Measurements from ENCODE around the gene IGSF11. TPM values are rescaled to one million over a fixed set of nuclear protein-coding genes. Genes with fewer than 3 reads are reported as not detected.

Gene IGSF11
- total RNA-seq, 1 donor from 2014 or later: 0.39 TPM

GRCh38 chr3:118889691-118890090 is 145.0 kb downstream of the IGSF11 start:
- H3K4me3 ChIP-seq (ENCODE audit: insufficient read depth, low read depth, low read length): no peak overlapping the region
- H3K79me2 ChIP-seq (ENCODE audit: insufficient read depth, low read length): no peaks in the 10 kb centered on the region
- H3K36me3 ChIP-seq (ENCODE audit: insufficient read depth, low read length): no peaks in the 10 kb centered on the region
- TF ChIP-seq EZH2 (IDR thresholded peaks at IDR 0.05; ENCODE audit: insufficient read depth, low read length) (no peak), CTCF (IDR thresholded peaks at IDR 0.05; ENCODE audit: insufficient read depth, low read depth, low read length) (no peak)
- FAIRE-seq (no peak), DNase-seq (ENCODE audit: low read depth) (no peak)
- H3K27me3 ChIP-seq (ENCODE audit: insufficient read depth, low read length): no peaks in the 10 kb centered on the region
- no peaks in the 10 kb centered on the region for H3K36me3 Mint-ChIP-seq (ENCODE audit: low read depth, unreplicated experiment)
- H3K9ac ChIP-seq (ENCODE audit: low read length): no peak overlapping the region
- H3K27ac ChIP-seq (ENCODE audit: low read depth, low read length): no peak overlapping the region
- H3K27ac Mint-ChIP-seq (ENCODE audit: unreplicated experiment): no peak overlapping the region
- no peaks in the 10 kb centered on the region for H3K4me1 Mint-ChIP-seq (ENCODE audit: low read depth, unreplicated experiment)
- no peaks in the 10 kb centered on the region for H3K9me3 ChIP-seq (ENCODE audit: insufficient read depth, low read depth, low read length)
- no peaks in the 10 kb centered on the region for H3K27me3 Mint-ChIP-seq (ENCODE audit: low read depth, unreplicated experiment)
- no peak overlapping the region for H2AFZ ChIP-seq (ENCODE audit: low read depth, low read length)
- no peak overlapping the region for H3K4me3 Mint-ChIP-seq (ENCODE audit: unreplicated experiment)
- no peaks in the 10 kb centered on the region for H3K9me3 Mint-ChIP-seq (ENCODE audit: unreplicated experiment)
- H3K4me1 ChIP-seq (ENCODE audit: insufficient read depth, low read length): no peaks in the 10 kb centered on the region
- H4K20me1 ChIP-seq (ENCODE audit: insufficient read depth, low read length): no peaks in the 10 kb centered on the region
- no peak overlapping the region for H3K4me2 ChIP-seq (ENCODE audit: low read length)

- Histone ChIP-seq H3K9ac (ENCODE audit: low read length) (no peak overlapping the region), H3K36me3 (ENCODE audit: insufficient read depth, low read length) (no peaks in the 10 kb centered on the region), H4K20me1 (ENCODE audit: insufficient read depth, low read length) (no peaks in the 10 kb centered on the region), H3K4me2 (ENCODE audit: low read length) (no peak overlapping the region), H3K79me2 (ENCODE audit: insufficient read depth, low read length) (no peaks in the 10 kb centered on the region), H3K9me3 (ENCODE audit: insufficient read depth, low read depth, low read length) (no peaks in the 10 kb centered on the region), H3K27ac (ENCODE audit: low read depth, low read length) (no peak overlapping the region), H3K4me1 (ENCODE audit: insufficient read depth, low read length) (no peaks in the 10 kb centered on the region), H3K27me3 (ENCODE audit: insufficient read depth, low read length) (no peaks in the 10 kb centered on the region), H2AFZ (ENCODE audit: low read depth, low read length) (no peak overlapping the region), H3K4me3 (ENCODE audit: insufficient read depth, low read depth, low read length) (no peak overlapping the region)
- H3K4me1 Mint-ChIP-seq (ENCODE audit: low read depth, unreplicated experiment): no peaks in the 10 kb centered on the region
- TF ChIP-seq EZH2 (IDR thresholded peaks at IDR 0.05; ENCODE audit: insufficient read depth, low read length) (no peak), CTCF (IDR thresholded peaks at IDR 0.05; ENCODE audit: insufficient read depth, low read depth, low read length) (no peak)
- FAIRE-seq (no peak), DNase-seq (ENCODE audit: low read depth) (no peak)
- no peak overlapping the region for H3K4me3 Mint-ChIP-seq (ENCODE audit: unreplicated experiment)
- no peaks in the 10 kb centered on the region for H3K9me3 Mint-ChIP-seq (ENCODE audit: unreplicated experiment)
- no peaks in the 10 kb centered on the region for H3K36me3 Mint-ChIP-seq (ENCODE audit: low read depth, unreplicated experiment)
- H3K27me3 Mint-ChIP-seq (ENCODE audit: low read depth, unreplicated experiment): peaks cover 6% of the 10 kb centered on the region
- H3K27ac Mint-ChIP-seq (ENCODE audit: unreplicated experiment): no peak overlapping the region
These were observed 147.9 kb downstream of the IGSF11 start for GRCh38 chr3:118886708-118887107.

GRCh38 chr3:118884748-118885206 is 149.9 kb downstream of the IGSF11 start:
- DNase-seq (ENCODE audit: low read depth): peak; percentile 14
- H3K9me3 ChIP-seq (ENCODE audit: insufficient read depth, low read depth, low read length): no peaks in the 10 kb centered on the region
- H3K27me3 Mint-ChIP-seq (ENCODE audit: low read depth, unreplicated experiment): peaks cover 16% of the 10 kb centered on the region
- H3K27ac ChIP-seq (ENCODE audit: low read depth, low read length): no peak overlapping the region
- no peak overlapping the region for H3K27ac Mint-ChIP-seq (ENCODE audit: unreplicated experiment)
- no peak for TF ChIP-seq EZH2 (IDR thresholded peaks at IDR 0.05; ENCODE audit: insufficient read depth, low read length)
- peak; percentile 91 for TF ChIP-seq CTCF (IDR thresholded peaks at IDR 0.05; ENCODE audit: insufficient read depth, low read depth, low read length)
- no peaks in the 10 kb centered on the region for H3K4me1 ChIP-seq (ENCODE audit: insufficient read depth, low read length)
- no peak overlapping the region for H3K4me3 ChIP-seq (ENCODE audit: insufficient read depth, low read depth, low read length)
- no peak overlapping the region for H3K4me3 Mint-ChIP-seq (ENCODE audit: unreplicated experiment)
- H3K9ac ChIP-seq (ENCODE audit: low read length): no peak overlapping the region
- no peaks in the 10 kb centered on the region for H3K36me3 ChIP-seq (ENCODE audit: insufficient read depth, low read length)
- H4K20me1 ChIP-seq (ENCODE audit: insufficient read depth, low read length): no peaks in the 10 kb centered on the region
- no peaks in the 10 kb centered on the region for H3K4me1 Mint-ChIP-seq (ENCODE audit: low read depth, unreplicated experiment)
- no peak overlapping the region for H3K4me2 ChIP-seq (ENCODE audit: low read length)
- peaks cover 2% of the 10 kb centered on the region for H3K9me3 Mint-ChIP-seq (ENCODE audit: unreplicated experiment)
- no peak overlapping the region for H2AFZ ChIP-seq (ENCODE audit: low read depth, low read length)
- no peaks in the 10 kb centered on the region for H3K36me3 Mint-ChIP-seq (ENCODE audit: low read depth, unreplicated experiment)
- H3K79me2 ChIP-seq (ENCODE audit: insufficient read depth, low read length): no peaks in the 10 kb centered on the region
- no peak for FAIRE-seq
- H3K27me3 ChIP-seq (ENCODE audit: insufficient read depth, low read length): no peaks in the 10 kb centered on the region
